Measurements from ENCODE around the gene STX10.
A peak's percentile ranks its signal among the peaks of the same experiment; 100 is the strongest.
"Not testable (repeated sequence)": the region's sequence is repeated elsewhere in the genome, so short reads cannot be mapped to it uniquely, and the experiment has no call there.

The STX10 gene

GRCh38 chr19:13164343-13165161 lies 14.4 kb upstream of the STX10 start:
- DNase-seq = peak; percentile 64

- peak; percentile 84 for DNase-seq
Measured at GRCh38 chr19:13163609-13164342, 13.6 kb upstream of the STX10 start.

DNA sequence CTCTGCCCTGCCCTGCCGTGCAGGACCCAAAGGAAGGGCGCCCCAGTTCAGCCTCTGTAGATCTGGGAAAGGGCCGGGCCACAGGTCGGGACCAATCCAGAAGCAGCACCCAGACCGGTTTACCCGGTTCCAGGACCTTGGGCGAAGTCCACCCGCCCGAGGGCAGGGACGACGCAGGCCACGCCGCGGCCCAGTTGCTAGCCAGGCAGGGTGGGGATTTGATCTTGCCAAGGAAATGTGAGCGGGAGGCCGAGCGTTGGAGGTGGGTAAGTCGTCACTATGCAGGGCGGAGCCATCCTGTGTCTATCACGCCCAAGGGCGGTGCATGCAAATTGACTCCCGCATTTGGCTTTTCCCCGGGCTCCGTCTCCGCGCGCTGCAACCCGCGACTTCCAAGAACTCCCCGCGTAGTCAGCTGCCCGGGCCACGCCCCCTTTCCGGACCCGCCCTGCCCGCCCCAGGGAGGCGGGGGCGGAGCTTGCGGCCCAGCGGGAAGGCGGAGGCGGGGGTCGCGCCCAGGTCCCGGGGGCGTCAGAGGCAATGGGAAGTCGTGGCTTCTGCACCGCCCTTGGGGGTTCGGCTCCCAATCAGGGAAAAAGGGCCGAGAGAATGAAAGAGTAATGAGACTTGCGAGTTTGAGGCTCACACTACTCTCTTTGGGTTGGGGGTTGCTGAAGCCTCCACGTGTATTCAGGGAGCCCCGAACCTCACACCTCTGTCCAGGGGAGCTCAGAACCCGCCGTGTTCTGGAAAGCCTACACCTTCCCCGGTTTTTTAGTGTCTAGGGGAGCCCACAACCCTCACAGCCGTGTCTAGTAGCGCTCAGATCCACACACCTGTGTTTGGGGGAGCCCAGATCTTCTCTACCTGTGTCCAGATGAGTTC lies 12.8 kb upstream of the STX10 start:
- peak; percentile 98 for DNase-seq

DNA sequence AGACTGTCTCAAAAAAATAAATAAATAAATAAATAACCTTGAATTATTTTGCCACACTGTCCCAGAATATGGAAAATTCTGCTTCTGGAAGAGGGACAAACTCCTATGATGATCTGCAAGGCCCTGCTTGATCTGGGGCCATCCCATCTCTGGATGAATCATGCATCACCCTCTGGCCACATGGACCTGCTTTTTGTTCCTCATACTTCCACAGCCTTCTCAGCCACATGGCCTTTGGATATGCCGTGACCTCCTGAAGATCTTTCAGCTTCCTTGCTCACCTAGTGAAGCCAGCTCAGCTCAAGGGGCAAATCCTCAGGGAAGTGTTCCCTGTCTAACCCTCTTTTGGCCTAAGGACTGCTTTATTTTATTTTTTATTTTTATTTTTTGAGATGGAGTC lies 10.4 kb upstream of the STX10 start:
- peak; percentile 13 for DNase-seq

DNA sequence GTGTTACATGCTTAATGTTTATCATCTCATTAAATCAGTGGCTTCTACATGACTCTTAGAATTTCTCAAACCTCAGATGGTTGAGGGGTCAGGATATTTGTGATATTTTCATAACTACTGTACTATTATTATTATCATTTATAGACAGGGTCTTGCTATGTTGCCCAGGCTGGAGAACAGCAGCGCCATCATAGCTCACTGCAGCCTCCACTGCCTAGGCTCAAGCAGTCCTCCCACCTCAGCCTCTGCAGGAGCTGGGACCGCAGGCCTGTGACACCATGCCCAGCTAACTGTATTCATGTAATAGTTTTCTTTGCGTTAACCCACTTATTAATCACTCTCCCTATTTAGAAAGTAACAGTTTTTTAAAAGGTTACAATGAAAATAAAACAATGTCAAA lies 9.5 kb upstream of the STX10 start:
- no peak for DNase-seq

GRCh38 chr19:13155472-13156359 lies 5.5 kb upstream of the STX10 start:
- peak; percentile 84 for DNase-seq

GRCh38 chr19:13154911-13155471 lies 4.8 kb upstream of the STX10 start:
- peak; percentile 93 for DNase-seq

GRCh38 chr19:13154241-13154778 lies 4.1 kb upstream of the STX10 start:
- peak; percentile 90 for DNase-seq

DNA sequence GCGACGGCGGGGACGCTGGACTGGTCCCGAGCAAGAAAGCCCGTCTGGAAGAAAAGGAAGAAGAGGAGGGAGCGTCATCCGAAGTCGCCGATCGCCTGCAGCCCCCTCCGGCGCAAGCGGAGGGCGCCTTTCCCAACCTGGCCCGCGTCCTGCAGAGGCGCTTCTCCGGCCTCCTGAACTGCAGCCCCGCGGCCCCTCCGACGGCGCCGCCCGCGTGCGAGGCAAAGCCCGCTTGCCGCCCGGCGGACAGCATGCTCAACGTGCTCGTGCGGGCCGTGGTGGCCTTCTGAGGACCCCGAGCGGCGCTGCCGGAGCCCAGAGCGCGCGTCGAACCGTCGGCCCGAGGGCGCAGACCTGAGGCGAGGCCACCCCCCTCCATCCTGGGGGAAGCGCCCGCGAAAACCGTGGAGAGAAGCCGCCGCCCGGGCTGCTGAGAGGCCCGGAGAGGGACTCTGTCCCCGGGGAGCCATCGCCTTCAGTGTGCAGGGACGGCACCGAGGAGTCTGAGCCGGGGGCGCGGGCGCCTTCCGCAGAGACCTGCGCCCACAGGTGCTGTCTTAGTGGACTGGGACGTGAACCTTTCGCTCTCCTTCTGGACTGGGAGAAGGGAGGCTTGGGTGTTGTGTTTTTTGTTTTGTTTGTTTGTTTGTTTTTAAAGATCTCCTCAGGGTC lies 3.5 kb upstream of the STX10 start:
- DNase-seq = peak; percentile 66

- peak; percentile 94 for DNase-seq
Measured at GRCh38 chr19:13152974-13153568, 2.9 kb upstream of the STX10 start.

DNA sequence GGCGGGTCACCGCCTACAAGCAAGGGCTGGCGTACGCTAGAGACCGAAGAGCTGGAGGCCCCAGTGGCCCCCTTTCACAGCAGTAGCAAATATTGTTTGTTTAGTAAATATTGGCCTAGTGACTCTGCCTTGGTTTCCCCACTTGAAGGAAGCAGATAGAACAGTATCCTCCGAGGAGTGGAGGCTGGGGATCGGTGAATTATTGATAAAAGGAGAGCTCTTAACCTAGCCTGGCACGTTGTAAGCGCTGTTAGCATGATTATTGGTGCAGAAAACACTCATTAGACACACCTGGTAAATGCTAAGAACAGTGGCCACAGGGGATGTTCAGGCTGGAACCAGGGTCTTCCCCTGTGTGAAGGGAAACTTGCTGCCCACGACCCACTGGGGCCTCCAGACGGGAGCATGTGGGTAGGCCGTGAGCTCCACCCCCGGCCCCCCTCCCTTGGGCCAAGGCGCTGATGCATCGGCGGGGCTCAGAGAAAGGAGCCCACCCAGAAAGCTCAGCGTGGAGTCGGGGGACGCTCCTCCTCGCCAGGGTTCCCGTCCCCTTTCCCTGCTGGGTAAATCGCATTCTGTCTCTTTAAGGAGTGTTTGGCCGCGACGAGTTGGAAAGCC lies 2.3 kb upstream of the STX10 start:
- no peak for DNase-seq

- peak; percentile 96 for DNase-seq
Measured at GRCh38 chr19:13151605-13152355, 1.6 kb upstream of the STX10 start.

- peak; percentile 62 for DNase-seq
Measured at GRCh38 chr19:13150931-13151604, 893 bp upstream of the STX10 start.

GRCh38 chr19:13149628-13150186 lies 468 bp downstream of the STX10 start:
- peak; percentile 81 for DNase-seq

DNA sequence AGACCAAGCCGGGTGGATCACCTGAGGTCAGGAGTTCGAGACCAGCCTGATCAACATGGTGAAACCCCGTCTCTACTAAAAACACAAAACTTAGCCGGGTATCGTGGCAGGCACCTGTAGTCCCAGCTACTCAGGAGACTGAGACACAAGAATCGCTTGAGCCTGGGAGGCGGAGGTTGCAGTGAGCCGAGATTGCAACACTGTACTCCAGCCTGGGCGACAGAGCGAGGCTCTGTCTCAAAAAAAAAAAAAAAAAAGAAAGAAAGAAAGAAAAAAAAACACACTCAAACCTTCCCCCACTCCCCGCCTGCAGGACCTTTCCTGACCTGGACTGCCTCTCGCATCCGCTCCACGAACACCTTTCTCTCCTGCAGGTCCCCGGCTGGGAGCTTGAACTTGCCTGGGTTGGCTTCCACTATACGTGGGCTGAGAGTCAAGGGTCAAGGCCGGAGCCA lies 975 bp downstream of the STX10 start:
- not testable (repeated sequence) for DNase-seq

- no peak for DNase-seq
Measured at GRCh38 chr19:13146763-13147563, 3.2 kb downstream of the STX10 start.

GRCh38 chr19:13139633-13140311 lies 10.4 kb downstream of the STX10 start:
- DNase-seq = no peak
